DND-41 (cell line): Measurements from ENCODE around the gene ANO9.

Experiments used
- EZH2 ChIP-seq: IDR thresholded peaks from 3 replicates; pipeline ENCODE4 v1.6.1; 2012; ENCODE audit warnings: borderline replicate concordance, low read depth, mild to moderate bottlenecking, moderate library complexity, low read length, inconsistent platforms; ENCODE audit not compliant: severe bottlenecking
- TF ChIP-seq, protein P1 (sequence below): IDR thresholded peaks from 2 replicates; pipeline ENCODE4 v1.5.1; 2012; ENCODE audit warnings: borderline replicate concordance, low read length, moderate library complexity, mild to moderate bottlenecking; ENCODE audit not compliant: poor library complexity, severe bottlenecking; ENCODE audit errors: extremely low read depth

DNA sequence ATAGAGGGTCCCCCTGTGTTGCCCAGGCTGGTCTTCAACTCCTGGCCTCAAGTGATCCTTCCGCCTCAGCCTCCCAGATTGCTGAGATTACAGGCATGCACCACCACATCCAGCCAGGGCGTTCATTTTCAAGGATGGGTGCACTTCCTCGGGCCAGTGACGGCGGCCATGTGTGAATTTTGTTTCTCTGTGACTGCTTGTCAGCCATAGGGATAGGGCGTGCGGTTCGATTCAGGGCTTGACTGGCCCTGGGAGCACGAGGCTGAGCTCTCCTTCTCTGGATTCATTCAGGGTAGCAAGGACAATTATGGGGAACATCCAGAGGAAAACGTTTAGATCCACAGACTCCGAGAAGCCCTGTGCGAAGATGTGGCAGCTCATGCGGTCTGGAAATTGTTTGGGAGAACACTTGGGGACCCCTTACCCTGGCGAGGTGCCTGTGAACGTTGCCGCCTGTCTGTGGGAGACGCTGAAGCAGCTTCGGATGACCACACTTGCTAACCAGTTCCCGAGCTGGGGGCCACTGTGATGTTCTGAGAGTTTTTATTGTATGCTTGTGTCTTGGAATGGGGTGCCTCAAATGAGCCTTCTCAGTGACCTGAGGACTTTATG lies 11.2 kb upstream of the ANO9 start:
- TF ChIP-seq, protein P1, sequence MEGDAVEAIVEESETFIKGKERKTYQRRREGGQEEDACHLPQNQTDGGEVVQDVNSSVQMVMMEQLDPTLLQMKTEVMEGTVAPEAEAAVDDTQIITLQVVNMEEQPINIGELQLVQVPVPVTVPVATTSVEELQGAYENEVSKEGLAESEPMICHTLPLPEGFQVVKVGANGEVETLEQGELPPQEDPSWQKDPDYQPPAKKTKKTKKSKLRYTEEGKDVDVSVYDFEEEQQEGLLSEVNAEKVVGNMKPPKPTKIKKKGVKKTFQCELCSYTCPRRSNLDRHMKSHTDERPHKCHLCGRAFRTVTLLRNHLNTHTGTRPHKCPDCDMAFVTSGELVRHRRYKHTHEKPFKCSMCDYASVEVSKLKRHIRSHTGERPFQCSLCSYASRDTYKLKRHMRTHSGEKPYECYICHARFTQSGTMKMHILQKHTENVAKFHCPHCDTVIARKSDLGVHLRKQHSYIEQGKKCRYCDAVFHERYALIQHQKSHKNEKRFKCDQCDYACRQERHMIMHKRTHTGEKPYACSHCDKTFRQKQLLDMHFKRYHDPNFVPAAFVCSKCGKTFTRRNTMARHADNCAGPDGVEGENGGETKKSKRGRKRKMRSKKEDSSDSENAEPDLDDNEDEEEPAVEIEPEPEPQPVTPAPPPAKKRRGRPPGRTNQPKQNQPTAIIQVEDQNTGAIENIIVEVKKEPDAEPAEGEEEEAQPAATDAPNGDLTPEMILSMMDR = no peak
- TF ChIP-seq EZH2 = no peak
